Esophagus muscularis mucosa (tissue), 3 donors: ENCODE measurements around the gene TIMM17B.

Source experiments
- CTCF ChIP-seq, 3 experiments: fragments of 200-600 bp in 2 of 3; fragments of 450-650 bp in 1 of 3; sonication (generic) in 2 of 3; IDR thresholded peaks; one replicate each; pipeline ENCODE4 v1.5.1; 2017 to 2019; ENCODE audit warnings: antibody characterized with exemption in 3 of 3, mild to moderate bottlenecking in 2 of 3, moderate library complexity in 1 of 3
- EP300 ChIP-seq: sonication (generic); formaldehyde crosslinking; IDR thresholded peaks from one replicate; pipeline ENCODE4 v1.6.1; 2017; ENCODE audit warnings: antibody characterized with exemption

- no peak for TF ChIP-seq CTCF (IDR thresholded peaks at IDR 0.05)
- no peak for TF ChIP-seq EP300
Measured at GRCh38 chrX:48864210-48864609, 33.4 kb downstream of the TIMM17B start.
